Measurements from ENCODE around the gene VIPAS39. TPM values are rescaled to one million over a fixed set of nuclear protein-coding genes. Genes with fewer than 3 reads are reported as not detected.

The VIPAS39 gene
- 10 to 100 TPM; 29.3 to 31.6 (median 30.0) TPM for polyA plus RNA-seq (ENCODE audit: insufficient read length in 4 of 4)

- peak; percentile 98 to 99 (median 98) for DNase-seq (ENCODE audit: low read depth in 4 of 4, low spot score in 3 of 4)
Measured at GRCh38 chr14:77457522-77458248, at the start of gene VIPAS39, which contains the start of gene AHSA1. Gene VIPAS39 (minus strand): TSS chr14:77457601. CDS start chr14:77454102, 3,499 bp downstream. Gene AHSA1 (plus strand): TSS chr14:77458093. CDS start chr14:77458190, 97 bp downstream.

GRCh38 chr14:77505031-77505430 lies 47.6 kb upstream of the VIPAS39 start:
- no peak for DNase-seq (ENCODE audit: low read depth in 4 of 4, low spot score in 3 of 4)

GRCh38 chr14:77503138-77503537 lies 45.7 kb upstream of the VIPAS39 start:
- DNase-seq (ENCODE audit: low read depth in 4 of 4, low spot score in 3 of 4): no peak

- no peak for DNase-seq (ENCODE audit: low read depth in 4 of 4, low spot score in 3 of 4)
Measured at GRCh38 chr14:77502109-77502782, 44.8 kb upstream of the VIPAS39 start.

GRCh38 chr14:77498984-77499527 lies 41.7 kb upstream of the VIPAS39 start:
- no peak for DNase-seq (ENCODE audit: low read depth in 4 of 4, low spot score in 3 of 4)

- no peak for DNase-seq (ENCODE audit: low read depth in 4 of 4, low spot score in 3 of 4)
Measured at GRCh38 chr14:77498120-77498979, 40.9 kb upstream of the VIPAS39 start, which contains the start of gene ISM2. Gene ISM2 (minus strand): TSS chr14:77498816. CDS start chr14:77498793, 23 bp downstream.

- DNase-seq (ENCODE audit: low read depth in 4 of 4, low spot score in 3 of 4): no peak
Measured at GRCh38 chr14:77495334-77495733, 37.9 kb upstream of the VIPAS39 start.

- no peak for DNase-seq (ENCODE audit: low read depth in 4 of 4, low spot score in 3 of 4)
Measured at GRCh38 chr14:77491056-77491455, 33.7 kb upstream of the VIPAS39 start.

- DNase-seq (ENCODE audit: low read depth in 4 of 4, low spot score in 3 of 4): no peak
Measured at GRCh38 chr14:77490347-77490986, 33.1 kb upstream of the VIPAS39 start.

- DNase-seq (ENCODE audit: low read depth in 4 of 4, low spot score in 3 of 4): no peak
Measured at GRCh38 chr14:77489041-77489440, 31.6 kb upstream of the VIPAS39 start.

GRCh38 chr14:77488558-77488957 lies 31.2 kb upstream of the VIPAS39 start:
- no peak for DNase-seq (ENCODE audit: low read depth in 4 of 4, low spot score in 3 of 4)

- no peak for DNase-seq (ENCODE audit: low read depth in 4 of 4, low spot score in 3 of 4)
Measured at GRCh38 chr14:77485901-77486678, 28.7 kb upstream of the VIPAS39 start.

GRCh38 chr14:77485256-77485655 lies 27.9 kb upstream of the VIPAS39 start:
- no peak for DNase-seq (ENCODE audit: low read depth in 4 of 4, low spot score in 3 of 4)

- DNase-seq (ENCODE audit: low read depth in 4 of 4, low spot score in 3 of 4): no peak
Measured at GRCh38 chr14:77482422-77482821, 25.0 kb upstream of the VIPAS39 start.

GRCh38 chr14:77478796-77479195 lies 21.4 kb upstream of the VIPAS39 start:
- DNase-seq (ENCODE audit: low read depth in 4 of 4, low spot score in 3 of 4): no peak

- no peak for DNase-seq (ENCODE audit: low read depth in 4 of 4, low spot score in 3 of 4)
Measured at GRCh38 chr14:77478029-77478428, 20.6 kb upstream of the VIPAS39 start.

GRCh38 chr14:77475432-77476115 lies 18.2 kb upstream of the VIPAS39 start:
- DNase-seq (ENCODE audit: low read depth in 4 of 4, low spot score in 3 of 4): no peak

GRCh38 chr14:77474479-77475177 lies 17.2 kb upstream of the VIPAS39 start:
- DNase-seq (ENCODE audit: low read depth in 4 of 4, low spot score in 3 of 4): no peak

Data from right renal pelvis (tissue), 4 donors.